ENCODE data around the gene ARHGAP27. TPM values are rescaled to one million over a fixed set of nuclear protein-coding genes. Genes with fewer than 3 reads are reported as not detected.

ARHGAP27 gene, protein sequence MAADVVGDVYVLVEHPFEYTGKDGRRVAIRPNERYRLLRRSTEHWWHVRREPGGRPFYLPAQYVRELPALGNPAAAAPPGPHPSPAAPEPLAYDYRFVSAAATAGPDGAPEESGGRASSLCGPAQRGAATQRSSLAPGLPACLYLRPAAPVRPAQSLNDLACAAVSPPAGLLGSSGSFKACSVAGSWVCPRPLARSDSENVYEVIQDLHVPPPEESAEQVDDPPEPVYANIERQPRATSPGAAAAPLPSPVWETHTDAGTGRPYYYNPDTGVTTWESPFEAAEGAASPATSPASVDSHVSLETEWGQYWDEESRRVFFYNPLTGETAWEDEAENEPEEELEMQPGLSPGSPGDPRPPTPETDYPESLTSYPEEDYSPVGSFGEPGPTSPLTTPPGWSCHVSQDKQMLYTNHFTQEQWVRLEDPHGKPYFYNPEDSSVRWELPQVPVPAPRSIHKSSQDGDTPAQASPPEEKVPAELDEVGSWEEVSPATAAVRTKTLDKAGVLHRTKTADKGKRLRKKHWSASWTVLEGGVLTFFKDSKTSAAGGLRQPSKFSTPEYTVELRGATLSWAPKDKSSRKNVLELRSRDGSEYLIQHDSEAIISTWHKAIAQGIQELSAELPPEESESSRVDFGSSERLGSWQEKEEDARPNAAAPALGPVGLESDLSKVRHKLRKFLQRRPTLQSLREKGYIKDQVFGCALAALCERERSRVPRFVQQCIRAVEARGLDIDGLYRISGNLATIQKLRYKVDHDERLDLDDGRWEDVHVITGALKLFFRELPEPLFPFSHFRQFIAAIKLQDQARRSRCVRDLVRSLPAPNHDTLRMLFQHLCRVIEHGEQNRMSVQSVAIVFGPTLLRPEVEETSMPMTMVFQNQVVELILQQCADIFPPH
- total RNA-seq (2022; extraction: Qiagen RNA extraction), result 10.7 to 17.5 TPM (median 16.6 TPM) in 5 replicates

DNA sequence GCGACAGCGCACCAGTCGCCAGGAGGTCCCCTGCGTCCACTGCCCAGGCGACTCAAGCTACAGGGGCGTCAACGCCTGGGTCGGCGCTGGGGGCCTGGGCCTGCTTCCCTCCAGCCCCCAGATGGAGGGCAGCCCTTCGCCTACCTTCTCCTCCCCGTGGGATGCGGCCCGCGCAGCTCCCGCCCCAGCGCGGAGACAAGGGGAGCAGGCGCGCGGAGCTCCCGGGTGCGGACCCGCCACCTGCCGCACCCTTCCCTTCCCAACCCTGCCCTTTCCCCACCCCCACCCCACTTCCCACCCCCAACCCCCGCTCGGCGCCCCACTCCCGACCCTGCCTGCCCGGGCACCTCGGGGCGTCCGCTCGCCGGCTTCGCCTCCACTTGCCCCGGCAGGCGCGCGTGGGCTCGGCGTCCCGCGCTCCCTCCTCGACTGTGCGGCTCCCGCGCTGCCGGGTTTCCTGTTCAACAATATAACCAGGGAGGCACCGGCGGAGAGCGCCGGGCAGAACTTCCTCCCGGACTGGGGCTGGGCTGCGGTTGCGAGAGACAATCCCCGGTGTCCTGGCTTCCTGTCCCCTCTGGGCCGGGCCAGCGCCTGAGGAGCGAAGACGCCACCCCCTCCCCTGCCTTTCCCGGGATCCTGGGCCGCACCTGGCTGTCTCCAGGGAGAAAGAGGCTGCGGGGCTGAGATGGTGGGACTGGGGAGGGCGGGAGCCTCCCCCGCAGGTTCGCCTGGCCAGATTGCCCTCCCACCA, at the start of gene ARHGAP27:
Gene ARHGAP27, minus strand, starts transcription at position 466 of the 754 bp plus-strand sequence. CDS start 2,591 bp downstream, outside the sequence.

Other genes with a start within 250 kb of the ARHGAP27 start
- gene FMNL1, start 211.0 kb downstream of the ARHGAP27 start, total RNA-seq (2022; extraction: Qiagen RNA extraction), result 36.8 to 42.9 TPM (median 38.4 TPM) in 5 replicates
- 0.14 to 0.22 TPM (median 0.18 TPM) in 5 replicates for gene SPATA32, start 170.8 kb downstream of the ARHGAP27 start, total RNA-seq (2022; extraction: Qiagen RNA extraction)
- 41.9 to 75.4 TPM (median 58.3 TPM) in 5 replicates for gene MAP3K14, start 115.8 kb downstream of the ARHGAP27 start, total RNA-seq (2022; extraction: Qiagen RNA extraction)
- 21.5 to 27.1 TPM (median 25.6 TPM) in 5 replicates for gene PLEKHM1, start 57.9 kb upstream of the ARHGAP27 start, total RNA-seq (2022; extraction: Qiagen RNA extraction)

Data from A549 treated with CORT108297 at 1 μM for 4 hours (cell line).